Gastroesophageal sphincter (tissue), 4 donors: Measurements from ENCODE around the gene ALKBH2. TPM values are rescaled to one million over a fixed set of nuclear protein-coding genes. Genes with fewer than 3 reads are reported as not detected.

Experiments
- ATAC-seq: fragments of 150-250 bp; one replicate; pipeline ENCODE4 v1.9.1; 2016; ENCODE audit warnings: mild to moderate bottlenecking, moderate library complexity
- H3K27ac ChIP-seq, 4 donors: fragments of 200-600 bp; sonication (generic) in 3 of 4; 1 replicate in 3 of 4; 2 replicates in 1 of 4; pipeline ENCODE4 v1.5.1; 2016 to 2019
- H3K27me3 ChIP-seq: fragments of 200-600 bp; sonication (generic); one replicate; pipeline ENCODE4 v1.5.1; 2019
- H3K36me3 ChIP-seq, 2 donors: fragments of 200-600 bp; sonication (generic); one replicate each; pipeline ENCODE4 v1.5.1; 2019; ENCODE audit warnings: control low read depth in 1 of 2
- H3K4me1 ChIP-seq, 3 donors: fragments of 200-600 bp; sonication (generic); 1 replicate in 2 of 3; 2 replicates in 1 of 3; pipeline ENCODE4 v1.5.1; 2016 to 2019; ENCODE audit warnings: control low read depth in 2 of 3
- H3K4me3 ChIP-seq, 2 donors: fragments of 200-600 bp; sonication (generic); one replicate each; pipeline ENCODE4 v1.5.1; 2019; ENCODE audit warnings: mild to moderate bottlenecking in 1 of 2, moderate library complexity in 1 of 2
- H3K9me3 ChIP-seq, 3 donors: fragments of 200-600 bp; sonication (generic); one replicate each; pipeline ENCODE4 v1.5.1; 2017 to 2019; ENCODE audit warnings: control low read depth in 2 of 3
- EP300 ChIP-seq: sonication (generic); formaldehyde crosslinking; IDR thresholded peaks from one replicate; pipeline ENCODE4 v1.6.1; 2017; ENCODE audit warnings: antibody characterized with exemption, mild to moderate bottlenecking
- POLR2A ChIP-seq, 2 donors: fragments of 450-650 bp; IDR thresholded peaks; one replicate each; pipeline ENCODE4 v1.6.1; 2017; ENCODE audit warnings: antibody characterized with exemption in 2 of 2, mild to moderate bottlenecking in 2 of 2, moderate library complexity in 1 of 2
- POLR2AphosphoS5 ChIP-seq: sonication (generic); formaldehyde crosslinking; IDR thresholded peaks from one replicate; pipeline ENCODE4 v1.6.1; 2017; ENCODE audit warnings: antibody characterized with exemption
- WGBS, 2 donors: methylation state at CpG; one replicate each; pipeline ENCODE4 v1.1.5; 2018; ENCODE audit warnings: low coverage in 1 of 2; 5-methylcytosine and 5-hydroxymethylcytosine counted together
- total RNA-seq, 4 donors: library from RNA; depleted of rRNA; stranded (reverse); fragments of >200 nt; gene quantifications; one replicate each; pipeline ENCODE4 v1.1.0, GENCODE V29; 2016
- TF ChIP-seq, protein P1 (sequence below), 4 experiments: fragments of 200-600 bp in 2 of 4; fragments of 450-650 bp in 2 of 4; sonication (generic) in 1 of 4; IDR thresholded peaks; one replicate each; pipeline ENCODE4 v1.5.1; 2017 to 2019; ENCODE audit warnings: antibody characterized with exemption in 4 of 4, mild to moderate bottlenecking in 2 of 4, moderate library complexity in 2 of 4

The ALKBH2 gene
- total RNA-seq, 4 donors from 2014 or later = 13.5 to 21.9 (median 16.9) TPM

DNA sequence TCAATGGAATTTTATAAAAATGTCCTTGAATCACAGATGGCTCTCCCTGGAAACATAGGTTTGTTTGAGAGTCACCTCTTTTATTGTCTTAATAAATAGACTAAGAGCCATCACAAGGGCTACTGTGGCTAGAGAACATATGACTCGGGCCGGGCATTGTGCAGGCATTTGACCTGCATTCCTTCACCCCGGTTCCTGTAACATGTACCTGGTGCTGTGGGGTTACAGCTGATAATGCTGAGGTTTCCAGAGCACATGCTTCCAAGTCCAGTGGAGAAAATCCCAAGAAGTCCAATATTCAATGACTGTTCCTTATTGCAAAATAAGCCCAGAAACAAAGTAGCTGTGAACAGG is 22.1 kb upstream of the ALKBH2 start:
- Histone ChIP-seq H3K4me1 (peaks cover 13 to 93% (median 31%) of the 10 kb centered on the region in 3 donors), H3K27ac (peak overlapping the region; percentile 90 to 97 (median 94)), H3K4me3 (no peak overlapping the region), H3K36me3 (no peaks in the 10 kb centered on the region), H3K27me3 (no peaks in the 10 kb centered on the region), H3K9me3 (no peaks in the 10 kb centered on the region)
- TF ChIP-seq, protein P1, sequence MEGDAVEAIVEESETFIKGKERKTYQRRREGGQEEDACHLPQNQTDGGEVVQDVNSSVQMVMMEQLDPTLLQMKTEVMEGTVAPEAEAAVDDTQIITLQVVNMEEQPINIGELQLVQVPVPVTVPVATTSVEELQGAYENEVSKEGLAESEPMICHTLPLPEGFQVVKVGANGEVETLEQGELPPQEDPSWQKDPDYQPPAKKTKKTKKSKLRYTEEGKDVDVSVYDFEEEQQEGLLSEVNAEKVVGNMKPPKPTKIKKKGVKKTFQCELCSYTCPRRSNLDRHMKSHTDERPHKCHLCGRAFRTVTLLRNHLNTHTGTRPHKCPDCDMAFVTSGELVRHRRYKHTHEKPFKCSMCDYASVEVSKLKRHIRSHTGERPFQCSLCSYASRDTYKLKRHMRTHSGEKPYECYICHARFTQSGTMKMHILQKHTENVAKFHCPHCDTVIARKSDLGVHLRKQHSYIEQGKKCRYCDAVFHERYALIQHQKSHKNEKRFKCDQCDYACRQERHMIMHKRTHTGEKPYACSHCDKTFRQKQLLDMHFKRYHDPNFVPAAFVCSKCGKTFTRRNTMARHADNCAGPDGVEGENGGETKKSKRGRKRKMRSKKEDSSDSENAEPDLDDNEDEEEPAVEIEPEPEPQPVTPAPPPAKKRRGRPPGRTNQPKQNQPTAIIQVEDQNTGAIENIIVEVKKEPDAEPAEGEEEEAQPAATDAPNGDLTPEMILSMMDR (IDR thresholded peaks at IDR 0.05) = no peak
- TF ChIP-seq EP300 (no peak), POLR2AphosphoS5 (no peak)
- WGBS, 2 donors = 77 to 80% methylated on average over 2 to 3 of the region's 3 CpGs
- ATAC-seq = no peak

DNA sequence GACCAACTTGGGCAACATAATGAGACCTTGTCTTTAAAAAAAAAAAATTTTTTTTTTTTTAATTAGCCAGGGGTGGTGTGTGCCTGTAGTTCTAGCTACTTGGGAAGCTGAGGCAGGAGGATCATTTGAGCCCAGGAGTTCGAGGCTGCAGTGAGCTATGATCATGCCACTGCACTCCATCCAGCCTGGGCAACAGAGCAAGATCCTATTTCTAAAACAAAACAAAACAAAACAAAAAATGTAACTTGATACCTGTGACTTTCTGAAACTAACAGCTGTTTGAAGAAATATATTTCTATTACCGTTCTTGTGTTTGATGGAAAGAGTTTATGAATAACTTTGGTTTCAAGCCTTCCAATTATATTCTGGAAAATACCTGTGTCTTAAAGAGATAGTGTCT is 21.4 kb upstream of the ALKBH2 start:
- Histone ChIP-seq H3K27ac (peak overlapping the region; percentile 90 to 97 (median 94)), H3K27me3 (no peaks in the 10 kb centered on the region), H3K9me3 (no peaks in the 10 kb centered on the region), H3K4me3 (no peak overlapping the region), H3K4me1 (peaks cover 16 to 93% (median 31%) of the 10 kb centered on the region in 3 donors), H3K36me3 (peaks cover 0 to 5% of the 10 kb centered on the region in 2 donors)
- WGBS, 2 donors = 36 to 50% methylated on average over 2 of the region's 2 CpGs
- TF ChIP-seq EP300 (no peak), POLR2AphosphoS5 (no peak), POLR2A (IDR thresholded peaks at IDR 0.05) (no peak)
- TF ChIP-seq, protein P1 (IDR thresholded peaks at IDR 0.05) = no peak
- no peak for ATAC-seq

DNA sequence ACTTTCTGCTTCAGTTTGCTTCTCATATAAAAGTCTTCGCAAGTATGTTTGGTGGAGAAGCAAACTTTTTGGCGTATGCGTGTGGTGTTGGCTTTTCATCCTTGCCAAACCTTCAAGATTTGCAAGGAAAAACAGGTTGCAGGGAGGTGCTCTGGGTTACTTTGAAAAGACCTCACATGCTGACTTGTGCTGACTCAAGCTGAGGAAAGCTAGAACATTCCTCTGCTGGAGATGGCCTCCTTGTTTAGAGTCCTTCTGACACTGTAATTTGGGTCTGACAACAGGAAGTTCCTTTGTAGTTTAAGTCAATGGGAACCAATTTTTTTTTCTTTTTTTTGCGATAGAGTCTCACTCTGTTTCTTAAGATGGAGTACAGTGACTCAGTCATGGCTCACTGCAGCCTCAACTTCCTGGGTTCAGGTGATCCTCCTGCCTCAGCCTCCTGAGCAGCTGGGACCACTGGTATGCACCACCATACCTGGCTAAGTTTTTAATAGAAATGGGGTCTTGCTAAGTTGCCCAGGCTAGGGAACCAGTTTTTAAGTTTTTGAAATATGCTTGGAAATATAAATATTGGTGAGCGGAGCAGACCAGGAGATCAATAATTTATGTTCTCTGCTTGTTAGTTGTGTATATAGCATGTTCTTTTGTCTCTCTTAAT is 20.5 kb upstream of the ALKBH2 start:
- no peak for ATAC-seq
- WGBS, 2 donors = 37 to 44% methylated on average over 5 of the region's 5 CpGs
- peak overlapping the region; percentile 90 to 97 (median 94) for H3K27ac ChIP-seq
- no peaks in the 10 kb centered on the region for H3K27me3 ChIP-seq
- peaks cover 0 to 14% of the 10 kb centered on the region in 2 donors for H3K36me3 ChIP-seq
- peaks cover 16 to 88% (median 31%) of the 10 kb centered on the region in 3 donors for H3K4me1 ChIP-seq
- no peak overlapping the region for H3K4me3 ChIP-seq
- H3K9me3 ChIP-seq = no peaks in the 10 kb centered on the region
- TF ChIP-seq POLR2AphosphoS5 (peak; percentile 55), POLR2A (IDR thresholded peaks at IDR 0.05) (no peak)

DNA sequence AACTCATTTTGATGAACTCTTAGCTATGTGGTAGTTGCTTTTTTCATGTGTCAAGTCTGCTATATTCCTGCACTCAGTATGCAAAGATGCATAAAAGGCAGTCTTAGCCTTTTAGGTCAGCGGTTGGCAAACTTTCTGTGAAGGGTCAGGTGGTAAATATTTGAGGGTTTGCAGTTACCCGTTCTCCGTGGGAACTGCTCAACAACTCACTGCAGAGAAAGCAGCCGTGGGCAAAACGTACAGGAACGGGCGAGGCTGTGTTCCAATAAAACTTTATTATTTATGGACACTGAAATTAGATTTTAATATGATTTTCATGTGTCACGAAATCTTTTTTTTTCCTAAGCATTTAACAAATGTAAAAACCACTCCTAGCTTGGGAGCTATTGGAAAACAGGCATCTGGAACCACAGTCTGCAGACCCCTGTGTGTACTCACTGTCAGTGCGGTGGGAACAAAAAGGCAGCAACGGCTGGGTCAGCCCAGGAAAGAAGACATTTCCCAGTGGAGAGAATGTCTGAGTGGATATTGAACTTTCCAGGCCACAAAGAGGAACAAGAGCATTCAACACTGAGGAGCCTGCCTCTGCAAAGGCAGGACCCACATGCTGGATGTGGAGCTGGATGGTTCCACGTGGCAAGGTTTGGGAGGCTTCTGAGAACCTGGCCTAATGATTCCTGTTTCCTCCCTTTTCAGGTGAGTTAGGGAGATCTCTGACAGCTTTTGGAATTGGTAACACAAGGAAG is 19.6 kb upstream of the ALKBH2 start:
- Histone ChIP-seq H3K27me3 (no peaks in the 10 kb centered on the region), H3K36me3 (peaks cover 0 to 23% of the 10 kb centered on the region in 2 donors), H3K27ac (peak overlapping the region; percentile 90 to 97 (median 94)), H3K9me3 (no peaks in the 10 kb centered on the region), H3K4me3 (no peak overlapping the region), H3K4me1 (peaks cover 16 to 79% (median 31%) of the 10 kb centered on the region in 3 donors)
- 62 to 63% methylated on average over 9 to 11 of the region's 11 CpGs for WGBS, 2 donors
- no peak for TF ChIP-seq POLR2AphosphoS5
- no peak for TF ChIP-seq EP300
- TF ChIP-seq, protein P1 (IDR thresholded peaks at IDR 0.05) = no peak
- TF ChIP-seq POLR2A (IDR thresholded peaks at IDR 0.05) = no peak
- no peak for ATAC-seq

DNA sequence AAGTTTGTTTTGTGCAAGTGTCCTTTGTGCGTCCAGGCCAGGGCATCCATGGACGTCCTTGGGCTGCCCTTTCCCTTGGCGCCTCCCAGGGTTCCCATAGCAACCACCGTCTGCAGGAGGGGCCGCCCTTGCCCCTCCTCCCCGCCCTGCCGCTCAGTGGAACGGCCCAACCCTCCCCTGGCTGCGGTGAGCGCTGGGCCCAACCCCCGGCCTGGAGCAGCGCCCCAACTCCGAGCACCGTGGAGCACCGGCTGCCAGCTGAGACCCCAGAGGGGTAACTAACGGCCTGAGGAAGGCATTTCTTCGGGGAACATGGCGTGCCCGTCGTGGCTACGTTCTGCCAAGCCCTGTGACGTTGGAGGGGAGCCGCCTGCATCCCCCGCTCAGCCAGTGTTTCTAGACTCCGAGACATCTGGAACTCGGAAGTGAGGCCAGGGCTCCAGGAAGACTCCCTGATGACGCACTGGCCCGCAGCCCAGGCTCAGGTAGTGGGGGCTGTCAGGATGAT is 17.8 kb upstream of the ALKBH2 start:
- peak; percentile 88 for ATAC-seq
- Histone ChIP-seq H3K9me3 (no peaks in the 10 kb centered on the region), H3K4me3 (peak overlapping the region; percentile 36 to 70), H3K36me3 (peaks cover 0 to 39% of the 10 kb centered on the region in 2 donors), H3K4me1 (peaks cover 13 to 61% (median 24%) of the 10 kb centered on the region in 3 donors), H3K27me3 (no peaks in the 10 kb centered on the region), H3K27ac (peak overlapping the region; percentile 64 to 98 (median 96))
- TF ChIP-seq EP300 (peak; percentile 90), POLR2A (IDR thresholded peaks at IDR 0.05) (peak; percentile 63 to 65), POLR2AphosphoS5 (peak; percentile 94)
- TF ChIP-seq, protein P1 (IDR thresholded peaks at IDR 0.05) = no peak
- 0 to 9% methylated on average over 2 to 11 of the region's 28 CpGs for WGBS, 2 donors
